Measurements from ENCODE around the gene GHDC.
"Not testable (repeated sequence)": the region's sequence is repeated elsewhere in the genome, so short reads cannot be mapped to it uniquely, and the experiment has no call there.

GHDC gene

GRCh38 chr17:42203354-42203753, 9.1 kb upstream of the GHDC start:
- no peak for DNase-seq (ENCODE audit: low read depth, low spot score)

GRCh38 chr17:42202696-42203095, 8.4 kb upstream of the GHDC start:
- DNase-seq (ENCODE audit: low read depth, low spot score) = no peak

- no peak for DNase-seq (ENCODE audit: low read depth, low spot score)
Observed at GRCh38 chr17:42202159-42202558, 7.9 kb upstream of the GHDC start.

- no peak for DNase-seq (ENCODE audit: low read depth, low spot score)
Observed at GRCh38 chr17:42201458-42201772, 7.1 kb upstream of the GHDC start.

- DNase-seq (ENCODE audit: low read depth, low spot score) = no peak
Observed at GRCh38 chr17:42200706-42201457, 6.6 kb upstream of the GHDC start.

- DNase-seq (ENCODE audit: low read depth, low spot score) = no peak
Observed at GRCh38 chr17:42199416-42200011, 5.2 kb upstream of the GHDC start.

- DNase-seq (ENCODE audit: low read depth, low spot score) = no peak
Observed at GRCh38 chr17:42198897-42199296, 4.6 kb upstream of the GHDC start.

GRCh38 chr17:42197564-42198156, 3.4 kb upstream of the GHDC start:
- DNase-seq (ENCODE audit: low read depth, low spot score) = no peak

- no peak for DNase-seq (ENCODE audit: low read depth, low spot score)
Observed at GRCh38 chr17:42193216-42193968, 902 bp downstream of the GHDC start.

GRCh38 chr17:42192189-42193126, 1.8 kb downstream of the GHDC start:
- no peak for DNase-seq (ENCODE audit: low read depth, low spot score)

- DNase-seq (ENCODE audit: low read depth, low spot score) = no peak
Observed at GRCh38 chr17:42191275-42191608, 3.1 kb downstream of the GHDC start.

- DNase-seq (ENCODE audit: low read depth, low spot score) = no peak
Observed at GRCh38 chr17:42190491-42191274, 3.6 kb downstream of the GHDC start.

GRCh38 chr17:42189651-42189965, 4.7 kb downstream of the GHDC start:
- DNase-seq (ENCODE audit: low read depth, low spot score) = no peak

- no peak for DNase-seq (ENCODE audit: low read depth, low spot score)
Observed at GRCh38 chr17:42188749-42189650, 5.3 kb downstream of the GHDC start.

GRCh38 chr17:42187833-42188232, 6.5 kb downstream of the GHDC start:
- no peak for DNase-seq (ENCODE audit: low read depth, low spot score)

GRCh38 chr17:42186191-42186590, 8.1 kb downstream of the GHDC start:
- DNase-seq (ENCODE audit: low read depth, low spot score) = not testable (repeated sequence)

- no peak for DNase-seq (ENCODE audit: low read depth, low spot score)
Observed at GRCh38 chr17:42185621-42185930, 8.7 kb downstream of the GHDC start.

- no peak for DNase-seq (ENCODE audit: low read depth, low spot score)
Observed at GRCh38 chr17:42184713-42185620, 9.3 kb downstream of the GHDC start, which contains the start of gene HCRT. TSS of gene HCRT (minus strand) at chr17:42185452. CDS start at chr17:42185365, 87 bp downstream.
